SK-N-SH (cell line): ENCODE data around the gene FBLN7. TPM values are rescaled to one million over a fixed set of nuclear protein-coding genes. Genes with fewer than 3 reads are reported as not detected.

ENCODE experiments used
- CTCF ChIA-PET: fragments of 300-600, 350-600 bp; formaldehyde crosslinking; extraction: SDS; loops from one replicate; lab custom pipeline; 2021; lab: Yijun Ruan, JAX
- POLR2A ChIA-PET: fragments of 350-600 bp; sonication (Branson Sonifier 250); formaldehyde crosslinking; extraction: SDS; loops from one replicate; lab custom pipeline; 2020; ENCODE audit warnings: antibody characterized with exemption, inconsistent platforms; lab: Yijun Ruan, JAX
- DNase-seq: peaks from one replicate; pipeline ENCODE4 v3.0.0; 2012
- H2AFZ ChIP-seq: fragments of 200-600 bp; sonication (generic); 2 replicates; pipeline ENCODE4 v1.8.1; 2016; ENCODE audit warnings: antibody characterized with exemption, mild to moderate bottlenecking, low read depth
- H3F3A ChIP-seq: fragments of 200-600 bp; sonication (generic); replicated peaks from 2 replicates; pipeline ENCODE3; 2016; ENCODE audit warnings: antibody characterized with exemption, mild to moderate bottlenecking; ENCODE audit not compliant: insufficient read depth
- H3K27ac ChIP-seq, 2 experiments: fragments of 200-500 bp in 1 of 2; fragments of 200-600 bp in 1 of 2; sonication (Bioruptor generic) in 1 of 2; sonication (generic), shearing (Covaris generic) in 1 of 2; 2 replicates each; pipeline versions ENCODE4 v1.5.1 to v1.6.1; 2014 to 2016; ENCODE audit warnings: low read depth in 2 of 2, inconsistent platforms in 1 of 2, low read length in 1 of 2, mild to moderate bottlenecking in 1 of 2, mixed read lengths in 1 of 2
- H3K27me3 ChIP-seq: fragments of 200-600 bp; sonication (generic), shearing (Covaris generic); 2 replicates; pipeline ENCODE4 v1.6.1; 2016; ENCODE audit warnings: mixed run types; ENCODE audit not compliant: insufficient read depth
- H3K36me3 ChIP-seq, 2 experiments: fragments of 200-500 bp in 1 of 2; fragments of 200-600 bp in 1 of 2; sonication (Bioruptor generic) in 1 of 2; sonication (generic) in 1 of 2; replicated peaks in 1 of 2; 2 replicates each; pipeline versions ENCODE3 to v1.5.1; 2014 to 2016; ENCODE audit warnings: low read length in 1 of 2, mild to moderate bottlenecking in 1 of 2; ENCODE audit not compliant: insufficient read depth in 2 of 2, control insufficient read depth in 1 of 2
- H3K4me1 ChIP-seq, 2 experiments: fragments of 200-500 bp in 1 of 2; fragments of 200-600 bp in 1 of 2; sonication (Bioruptor generic) in 1 of 2; sonication (generic), shearing (Covaris generic) in 1 of 2; 2 replicates each; pipeline versions ENCODE4 v1.5.1 to v1.6.1; 2014 to 2016; ENCODE audit warnings: low read depth in 1 of 2, low read length in 1 of 2, mixed run types in 1 of 2; ENCODE audit not compliant: insufficient read depth in 2 of 2, control insufficient read depth in 1 of 2
- H3K4me2 ChIP-seq: fragments of 200-600 bp; sonication (generic), shearing (Covaris generic); 2 replicates; pipeline ENCODE4 v1.6.1; 2017; ENCODE audit warnings: mixed run types
- H3K4me3 ChIP-seq, 2 experiments: fragments of 200-500 bp in 1 of 2; fragments of 200-600 bp in 1 of 2; sonication (Bioruptor generic) in 1 of 2; sonication (generic), shearing (Covaris generic) in 1 of 2; 2 replicates each; pipeline versions ENCODE4 v1.5.1 to v1.8.1; 2014 to 2016; ENCODE audit warnings: low read depth in 2 of 2, inconsistent platforms in 1 of 2, low read length in 1 of 2, mild to moderate bottlenecking in 1 of 2, mixed read lengths in 1 of 2, moderate library complexity in 1 of 2
- H3K79me2 ChIP-seq: fragments of 200-600 bp; sonication (generic); 2 replicates; pipeline ENCODE4 v1.8.1; 2017; ENCODE audit warnings: mild to moderate bottlenecking; ENCODE audit not compliant: insufficient read depth
- H3K9ac ChIP-seq: fragments of 200-600 bp; sonication (generic); 2 replicates; pipeline ENCODE4 v1.6.1; 2017; ENCODE audit warnings: mixed run types
- H3K9me2 ChIP-seq: fragments of 200-600 bp; sonication (generic); 2 replicates; pipeline ENCODE4 v1.6.1; 2017; ENCODE audit warnings: mixed run types
- H3K9me3 ChIP-seq: fragments of 200-600 bp; sonication (generic); 2 replicates; pipeline ENCODE4 v1.6.1; 2017; ENCODE audit warnings: mixed run types, mild to moderate bottlenecking, moderate library complexity
- H4K20me1 ChIP-seq: fragments of 200-600 bp; sonication (generic); 2 replicates; pipeline ENCODE4 v1.6.1; 2017; ENCODE audit warnings: mild to moderate bottlenecking, mixed run types; ENCODE audit not compliant: insufficient read depth
- CHD2 ChIP-seq: fragments of 150-350 bp; IDR thresholded peaks from 2 replicates; pipeline ENCODE4 v1.6.1; 2018; ENCODE audit warnings: low read length; ENCODE audit not compliant: partially characterized antibody
- CTCF ChIP-seq: fragments of 200-600 bp; sonication (generic); IDR thresholded peaks from 2 replicates; pipeline ENCODE4 v1.6.1; 2017; ENCODE audit warnings: antibody characterized with exemption, mild to moderate bottlenecking, moderate library complexity
- ELF1 ChIP-seq: IDR thresholded peaks from 2 replicates; pipeline ENCODE4 v1.4.0; 2012
- EP300 ChIP-seq, 2 experiments: IDR thresholded peaks; 2 replicates each; pipeline versions ENCODE4 v1.4.0 to v1.6.1; 2012; ENCODE audit warnings: borderline replicate concordance in 1 of 2, low read depth in 1 of 2, low read length in 1 of 2
- EZH2phosphoT487 ChIP-seq: fragments of 200-600 bp; sonication (generic); IDR thresholded peaks from 2 replicates; pipeline ENCODE4 v1.6.1; 2017; ENCODE audit warnings: low read depth, mixed run types, mild to moderate bottlenecking, antibody characterized with exemption, moderate library complexity, borderline replicate concordance
- FOXJ3 ChIP-seq: sonication (generic); formaldehyde crosslinking; IDR thresholded peaks from 2 replicates; pipeline ENCODE4 v1.5.1; 2020; ENCODE audit warnings: mild to moderate bottlenecking, missing genetic modification reagents
- FOXM1 ChIP-seq: IDR thresholded peaks from 2 replicates; pipeline ENCODE4 v1.4.0; 2012; ENCODE audit warnings: low read depth, mild to moderate bottlenecking
- GABPA ChIP-seq: IDR thresholded peaks from 2 replicates; pipeline ENCODE4 v1.4.0; 2012; ENCODE audit warnings: low read depth, mild to moderate bottlenecking
- JUND ChIP-seq: IDR thresholded peaks from 2 replicates; pipeline ENCODE4 v1.4.0; 2012
- MAX ChIP-seq: IDR thresholded peaks from 2 replicates; pipeline ENCODE4 v1.4.0; 2012; ENCODE audit warnings: low read depth
- MEF2A ChIP-seq: IDR thresholded peaks from 2 replicates; pipeline ENCODE4 v1.4.0; 2012; ENCODE audit warnings: low read depth, borderline replicate concordance
- NFIC ChIP-seq: IDR thresholded peaks from 2 replicates; pipeline ENCODE4 v1.4.0; 2012; ENCODE audit warnings: borderline replicate concordance
- POLR2AphosphoS5 ChIP-seq: IDR thresholded peaks from 2 replicates; pipeline ENCODE4 v1.6.1; 2012; ENCODE audit warnings: low read depth, low read length
- RAD21 ChIP-seq: IDR thresholded peaks from 2 replicates; pipeline ENCODE4 v1.6.1; 2012; ENCODE audit warnings: mild to moderate bottlenecking, low read length
- RCOR1 ChIP-seq: fragments of 150-350 bp; IDR thresholded peaks from 2 replicates; pipeline ENCODE4 v1.6.1; 2017; ENCODE audit warnings: antibody characterized with exemption, low read length
- RFX5 ChIP-seq: IDR thresholded peaks from 2 replicates; pipeline ENCODE4 v1.6.1; 2012; ENCODE audit warnings: mild to moderate bottlenecking, improper control_type of control experiment, low read length
- SMC3 ChIP-seq: IDR thresholded peaks from 2 replicates; pipeline ENCODE4 v1.6.1; 2012; ENCODE audit warnings: low read depth, low read length, improper control_type of control experiment
- TAF1 ChIP-seq: IDR thresholded peaks from 2 replicates; pipeline ENCODE4 v1.6.1; 2012; ENCODE audit warnings: low read depth, mild to moderate bottlenecking, low read length, moderate library complexity, borderline replicate concordance
- YY1 ChIP-seq: IDR thresholded peaks from 2 replicates; pipeline ENCODE4 v1.4.0; 2012; ENCODE audit warnings: low read depth, mild to moderate bottlenecking
- ZBTB33 ChIP-seq: IDR thresholded peaks from 2 replicates; pipeline ENCODE4 v1.4.0; 2012; ENCODE audit warnings: low read depth, borderline replicate concordance
- polyA plus RNA-seq, 3 experiments: library from polyadenylated mRNA; depleted of rRNA; stranded (reverse); fragments of >200 nt; gene quantifications; 2 replicates each; pipeline ENCODE4 v1.2.3, GENCODE V29; 2012

The FBLN7 gene
- polyA plus RNA-seq, 1 of the 3 experiments (the other 2 are of a cell fraction), result 4.4 TPM

GRCh38 chr2:112195950-112196349, 57.8 kb downstream of the FBLN7 start:
- H3K27ac ChIP-seq, result no peak overlapping the region
- H3K9me2 ChIP-seq, result no peaks in the 10 kb centered on the region
- no peaks in the 10 kb centered on the region for H3K9me3 ChIP-seq
- ChIA-PET POLR2A (no interaction called here), CTCF (no interaction called here)
- H4K20me1 ChIP-seq, result no peaks in the 10 kb centered on the region
- H3K79me2 ChIP-seq, result no peaks in the 10 kb centered on the region
- DNase-seq, result no peak
- H3K4me1 ChIP-seq, result peaks cover 0 to 2% of the 10 kb centered on the region in 2 experiments; a peak in 1 of 4 replicates
- no peaks in the 10 kb centered on the region for H3K36me3 ChIP-seq
- no peaks in the 10 kb centered on the region for H3K27me3 ChIP-seq
- TF ChIP-seq RCOR1, result no peak
- TF ChIP-seq JUND, result no peak
- no peak for TF ChIP-seq POLR2AphosphoS5
- no peak for TF ChIP-seq TAF1
- TF ChIP-seq RFX5, result no peak
- TF ChIP-seq ELF1, result no peak
- TF ChIP-seq CTCF, result no peak
- TF ChIP-seq FOXJ3 (CRISPR knock-in tag), result no peak
- no peak for TF ChIP-seq NFIC
- TF ChIP-seq GABPA, result no peak
- TF ChIP-seq EZH2phosphoT487, result no peak
- TF ChIP-seq MAX, result no peak
- TF ChIP-seq CHD2, result no peak
- no peak for TF ChIP-seq RAD21
- no peak for TF ChIP-seq FOXM1
- no peak for TF ChIP-seq MEF2A
- no peak for TF ChIP-seq SMC3
- no peak for TF ChIP-seq ZBTB33
- no peak for TF ChIP-seq EP300 (IDR thresholded peaks at IDR 0.05; ENCODE audit: borderline replicate concordance in 1 of 2, low read depth in 1 of 2, low read length in 1 of 2)
- no peak for TF ChIP-seq YY1
- H3F3A ChIP-seq, result no peaks in the 10 kb centered on the region
- H2AFZ ChIP-seq, result no peak overlapping the region
- no peak overlapping the region for H3K4me3 ChIP-seq
- H3K9ac ChIP-seq, result no peak overlapping the region
- no peak overlapping the region for H3K4me2 ChIP-seq
